Stimulated activated CD4-positive, alpha-beta T cell treated with anti-CD3 and anti-CD28 coated beads, Interleukin-4, amount 100 ng/mL, for 4 hours (primary cell): ENCODE results near the gene NSUN6.

Experiments used
- DNase-seq, 2 experiments: peaks; one replicate each; pipeline ENCODE4 v3.0.0-alpha.2; 2020

NSUN6 gene

DNA sequence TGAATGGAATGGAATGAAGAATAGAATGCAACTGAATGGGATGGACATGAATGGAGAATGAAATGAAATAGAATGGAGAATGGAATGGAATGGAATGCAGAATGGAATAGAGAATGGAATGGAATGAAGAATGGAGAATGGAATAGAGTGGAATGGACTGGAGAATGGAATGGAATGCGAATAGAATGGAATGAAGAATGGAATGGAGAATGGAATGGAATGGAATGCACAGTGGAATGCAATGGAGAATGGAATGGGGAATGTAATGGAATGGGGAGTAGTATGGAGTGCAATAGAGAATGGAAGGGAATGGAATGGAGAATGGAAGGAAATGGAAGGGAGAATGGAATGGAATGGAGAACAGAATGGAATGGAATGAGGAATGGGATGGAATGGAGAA, 93.4 kb downstream of the NSUN6 start:
- DNase-seq, result no peak

DNA sequence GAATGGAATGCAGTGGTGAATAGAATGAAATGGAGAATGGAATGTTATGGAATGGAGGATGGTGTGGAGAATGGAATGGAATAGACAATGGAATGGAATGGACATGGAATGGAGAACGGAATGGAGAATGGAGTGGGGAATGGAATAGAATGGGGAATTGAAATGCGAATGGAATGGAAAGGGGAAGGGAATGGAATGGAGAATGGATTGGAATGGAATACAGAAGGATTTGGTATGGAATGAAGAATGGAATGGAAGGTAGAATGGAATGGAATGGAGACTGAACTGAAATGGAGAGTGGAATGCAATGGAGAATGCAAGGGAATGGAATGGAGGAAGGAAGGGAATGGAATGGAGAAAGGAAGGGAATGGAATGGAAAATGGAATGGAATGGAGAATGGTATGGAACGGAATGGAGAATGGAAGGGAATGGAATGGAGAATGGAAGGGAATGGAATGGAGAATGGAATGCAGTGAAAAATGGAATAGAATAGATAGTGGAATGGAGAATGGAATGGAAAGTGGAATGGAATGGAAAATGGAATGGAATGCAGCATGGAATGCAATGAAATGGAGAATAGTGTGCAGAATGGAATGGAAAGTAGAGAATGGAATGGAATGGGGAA, 94.8 kb downstream of the NSUN6 start:
- no peak for DNase-seq

DNA sequence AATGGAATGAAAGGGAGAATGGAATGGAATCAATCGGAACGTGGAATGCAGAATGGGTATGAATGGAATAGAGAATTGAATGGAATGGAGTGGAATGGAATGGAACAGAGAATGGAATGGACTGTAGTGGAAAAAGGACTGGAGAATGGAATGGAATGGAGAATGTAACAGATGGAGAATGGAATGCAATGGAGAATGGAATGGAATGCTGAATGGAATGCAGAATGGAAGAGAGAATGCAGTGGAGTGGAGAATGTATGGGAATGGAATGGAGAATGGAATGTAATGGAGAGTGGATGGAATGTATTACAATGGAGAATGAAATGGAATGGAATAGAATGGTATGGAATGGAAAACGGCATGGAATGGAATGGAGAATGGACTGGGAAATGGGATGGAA, 96.9 kb downstream of the NSUN6 start:
- no peak for DNase-seq

DNA sequence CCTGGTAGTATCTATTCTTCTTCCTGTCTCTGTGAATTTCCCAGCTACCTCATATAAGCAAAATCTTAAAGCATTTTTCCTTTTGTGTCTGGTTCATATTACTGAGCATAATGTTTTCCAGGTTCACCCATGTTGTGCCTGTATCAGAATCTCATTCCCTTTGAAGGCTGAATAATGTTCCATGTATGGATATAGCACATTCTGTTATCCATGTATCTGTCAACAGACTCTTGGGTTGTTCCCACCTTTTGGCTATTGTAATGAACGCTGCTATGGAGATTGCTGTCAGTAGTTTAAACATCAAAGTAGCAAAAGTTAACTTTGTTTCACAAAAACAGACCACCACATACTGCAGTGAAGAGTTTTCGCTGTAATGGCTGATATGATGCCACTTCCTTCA, 99.9 kb downstream of the NSUN6 start:
- DNase-seq, result no peak

DNA sequence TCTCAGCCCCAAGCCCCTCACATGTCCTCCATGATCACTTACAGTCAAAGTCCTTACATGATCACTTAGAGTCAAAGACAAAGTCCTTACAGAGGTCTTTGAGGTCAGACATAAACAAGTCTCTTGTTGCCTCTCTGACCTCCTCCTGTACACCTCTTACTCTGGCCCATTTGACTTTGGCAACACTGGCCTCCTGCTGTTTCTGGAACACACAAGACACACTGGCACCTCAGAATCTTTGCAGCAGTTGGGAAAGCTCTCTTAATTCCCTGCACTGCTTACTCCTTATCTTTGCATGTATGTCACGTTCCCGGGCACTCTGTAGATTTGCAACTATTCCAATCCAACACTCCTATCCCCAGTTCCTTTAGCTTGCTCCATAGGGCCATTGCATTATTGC, 102.3 kb downstream of the NSUN6 start:
- DNase-seq, result no peak

DNA sequence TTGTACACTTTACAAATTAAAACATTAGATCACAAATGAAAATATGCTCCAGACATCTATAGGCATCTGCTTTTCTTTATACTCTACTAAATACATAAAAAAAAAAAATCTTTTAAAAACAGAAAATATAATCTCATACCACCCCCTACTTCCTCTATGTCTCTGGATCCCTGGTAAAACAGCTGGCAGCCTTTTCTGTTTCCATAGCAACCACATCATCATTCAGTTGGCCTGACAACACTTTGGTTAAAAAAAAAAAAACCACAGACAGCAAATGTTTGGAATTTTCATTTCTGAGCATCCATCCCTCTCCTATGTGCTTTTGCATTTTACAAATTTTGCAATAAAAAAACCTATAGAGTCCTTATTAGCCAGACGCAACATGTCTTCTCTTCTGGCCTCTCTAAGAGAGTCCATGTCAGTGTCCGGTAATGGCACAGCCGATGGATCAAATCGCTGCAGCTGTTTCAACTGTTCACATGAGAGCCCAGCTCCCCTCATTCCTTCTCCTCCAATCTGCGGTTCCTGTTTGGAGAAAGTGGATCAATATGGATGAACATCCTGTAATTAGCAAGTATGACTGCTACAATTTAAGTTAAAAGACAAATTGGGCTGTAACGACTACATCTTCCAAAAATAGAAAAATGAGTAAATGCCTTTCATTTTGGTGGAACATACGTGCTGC, 105.6 kb downstream of the NSUN6 start:
- no peak for DNase-seq

DNA sequence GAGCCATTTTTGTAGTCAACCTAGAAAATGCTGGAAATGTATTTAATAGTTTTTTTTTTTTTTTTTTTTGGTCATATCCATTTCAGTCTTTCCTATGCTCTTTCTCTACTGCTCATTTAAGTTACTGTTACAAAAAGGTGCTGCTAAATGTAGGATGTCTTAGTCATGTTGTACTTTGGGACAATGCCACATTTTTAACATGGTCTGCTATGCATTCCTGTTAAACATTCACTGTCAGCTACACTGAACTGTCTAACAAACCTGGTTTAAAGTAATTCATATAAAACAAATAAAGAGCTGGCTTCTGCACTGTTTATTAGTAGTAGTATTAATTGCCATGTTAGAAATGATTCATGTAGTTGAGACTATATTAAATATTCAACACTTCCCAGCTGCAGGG, 108.6 kb downstream of the NSUN6 start:
- no peak for DNase-seq

DNA sequence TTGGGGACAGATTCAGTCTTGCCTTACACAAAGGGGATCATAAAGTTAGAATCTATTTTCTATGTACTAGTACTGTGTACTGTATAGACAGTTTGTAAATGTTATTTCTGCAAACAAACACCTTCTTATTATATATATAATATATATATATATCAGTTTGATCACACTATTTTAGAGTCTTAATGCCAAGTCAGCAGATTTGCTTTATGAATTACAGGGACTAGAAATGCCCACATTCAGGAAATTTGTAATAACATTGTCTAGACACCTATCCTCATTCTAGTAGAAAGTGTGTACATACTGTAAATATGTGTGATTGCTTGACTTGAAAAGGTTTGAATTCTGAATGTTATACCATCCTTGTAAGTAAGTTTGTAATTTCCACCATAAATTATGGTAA, 111.2 kb downstream of the NSUN6 start:
- DNase-seq, result no peak

DNA sequence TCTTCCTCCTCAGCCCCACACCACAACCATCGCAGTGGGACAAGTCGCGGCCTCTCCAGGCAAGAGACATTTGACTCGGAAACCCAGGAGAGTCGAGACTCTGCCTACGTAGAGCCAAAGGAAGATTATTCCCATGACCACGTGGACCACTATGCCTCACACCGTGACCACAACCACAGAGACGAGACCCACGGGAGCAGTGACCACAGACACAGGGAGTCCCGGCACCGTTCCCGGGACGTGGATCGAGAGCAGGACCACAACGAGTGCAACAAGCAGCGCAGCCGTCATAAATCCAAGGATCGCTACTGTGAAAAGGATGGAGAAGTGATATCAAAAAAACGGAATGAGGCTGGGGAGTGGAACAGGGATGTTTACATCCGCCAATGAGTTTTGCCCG, 112.1 kb downstream of the NSUN6 start:
- DNase-seq, result no peak

DNA sequence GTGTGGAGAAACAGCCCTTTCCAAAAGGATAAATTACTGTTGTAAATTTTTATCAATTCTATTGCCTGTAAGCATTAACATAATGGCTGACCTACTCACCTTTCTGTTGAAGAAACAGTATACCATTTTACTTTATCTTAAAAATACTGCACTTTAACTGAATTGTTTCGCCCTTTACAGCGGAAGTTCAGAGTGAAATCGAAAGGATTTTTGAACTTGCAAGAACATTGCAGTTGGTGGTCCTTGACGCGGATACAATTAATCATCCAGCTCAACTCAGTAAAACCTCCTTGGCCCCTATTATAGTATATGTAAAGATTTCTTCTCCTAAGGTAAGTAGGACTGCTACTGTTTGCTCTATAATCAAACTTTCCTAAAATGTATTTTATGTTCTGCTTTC, 117.5 kb downstream of the NSUN6 start:
- DNase-seq, result no peak

DNA sequence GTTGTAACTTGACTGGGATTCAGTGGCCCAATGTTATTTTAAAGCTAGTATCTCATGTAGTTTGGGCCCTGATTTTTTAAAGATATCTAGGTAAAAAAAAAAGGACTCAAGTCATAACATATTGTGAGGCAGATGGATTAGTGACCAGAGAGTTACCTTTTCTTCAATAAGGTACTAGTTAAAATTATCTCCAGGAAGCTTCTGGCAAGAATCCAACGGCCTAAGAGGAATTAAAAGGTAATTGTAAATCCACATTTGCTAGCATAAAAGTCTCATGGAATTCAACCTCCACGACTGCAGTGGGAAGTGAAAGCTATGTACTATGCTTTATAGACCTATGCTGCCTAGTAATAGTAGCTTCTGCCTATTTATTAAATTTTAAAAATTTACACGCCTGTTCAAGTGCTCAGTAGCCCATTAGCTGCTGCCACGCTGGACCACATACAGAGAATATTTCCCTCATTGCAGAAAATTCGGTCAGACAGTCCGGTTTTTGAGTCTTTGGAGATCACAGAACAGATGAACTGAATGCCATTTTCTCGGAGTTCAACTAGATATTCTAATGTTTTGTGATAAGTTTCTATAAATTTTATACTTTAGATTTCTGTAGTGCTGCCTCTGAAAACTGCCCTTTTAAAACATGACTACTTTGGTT, 118.4 kb downstream of the NSUN6 start:
- DNase-seq, result no peak

DNA sequence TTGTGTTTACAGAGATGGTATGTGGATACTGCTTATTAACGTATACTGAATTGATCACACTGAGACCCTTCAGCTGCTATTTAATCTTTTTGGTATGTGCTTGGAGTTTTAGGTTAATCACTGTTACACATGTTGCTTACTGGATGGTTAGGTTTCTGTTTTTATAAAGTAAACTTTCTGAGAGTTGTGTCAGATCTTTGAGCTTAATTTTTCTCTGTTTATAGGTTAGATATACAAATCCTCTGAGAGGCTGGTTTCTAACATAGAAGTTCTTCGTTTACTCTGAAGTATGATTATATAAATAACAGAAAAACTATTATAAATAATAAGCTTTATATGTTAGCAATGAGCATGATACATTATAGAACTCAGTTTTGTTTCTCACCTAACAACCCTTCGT, 123.1 kb downstream of the NSUN6 start:
- DNase-seq, result no peak

DNA sequence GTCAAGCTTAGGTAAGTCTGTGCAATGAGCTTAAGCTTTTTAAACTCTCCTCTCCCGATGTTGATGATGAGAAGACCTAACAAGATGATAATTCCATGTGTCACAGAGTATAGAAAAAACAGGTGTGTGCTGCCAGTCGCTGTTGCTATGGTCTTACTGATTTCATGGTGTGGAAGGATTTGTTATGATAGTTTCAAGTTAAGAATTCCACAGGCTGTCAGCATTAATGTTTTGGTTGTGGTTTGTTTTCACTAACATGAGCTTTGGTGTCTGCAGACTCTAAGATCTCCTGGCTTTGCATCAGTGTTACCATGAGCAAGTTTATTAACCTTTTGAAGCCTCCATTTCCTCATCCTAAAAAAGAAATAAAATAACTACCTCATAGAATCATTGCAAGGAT, 123.7 kb downstream of the NSUN6 start:
- no peak for DNase-seq

DNA sequence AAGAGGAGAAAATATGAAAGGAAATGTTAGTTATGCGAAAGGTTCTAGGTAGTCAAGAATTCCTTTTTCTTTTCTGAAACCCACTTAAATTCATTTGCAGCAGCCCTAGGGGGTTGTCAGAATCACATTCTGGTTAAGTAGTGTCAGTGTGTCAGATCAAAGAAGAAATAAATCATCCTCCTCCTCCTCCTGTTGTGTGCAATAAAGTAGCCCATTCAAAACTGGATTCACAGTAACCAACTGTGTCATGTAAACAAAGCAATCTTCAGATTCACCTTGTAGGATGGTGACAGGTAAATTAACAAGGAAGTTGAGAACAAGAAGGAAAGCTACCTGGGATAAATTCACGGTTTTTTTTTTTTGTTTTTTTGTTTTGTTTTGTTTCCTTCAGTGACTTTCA, 127.5 kb downstream of the NSUN6 start:
- DNase-seq, result no peak

DNA sequence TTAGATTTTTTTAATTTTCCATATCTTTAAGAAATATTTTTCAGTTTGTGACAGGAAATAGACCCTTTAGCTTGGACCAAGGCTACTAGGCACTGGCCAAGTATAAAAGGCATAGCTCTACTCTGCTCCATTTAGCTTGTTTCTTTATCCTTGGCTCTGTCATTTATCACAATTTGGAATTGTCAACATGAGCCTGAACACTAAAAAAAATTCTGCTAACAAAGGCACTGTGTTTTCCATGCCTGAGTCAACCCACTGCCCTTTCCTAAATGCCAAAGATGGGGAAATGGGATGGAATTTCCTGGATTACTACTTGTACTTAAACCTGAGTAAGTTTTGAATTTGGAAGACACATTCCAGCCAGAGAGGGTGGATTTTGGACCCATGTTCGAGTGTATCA, 128.4 kb downstream of the NSUN6 start:
- no peak for DNase-seq

DNA sequence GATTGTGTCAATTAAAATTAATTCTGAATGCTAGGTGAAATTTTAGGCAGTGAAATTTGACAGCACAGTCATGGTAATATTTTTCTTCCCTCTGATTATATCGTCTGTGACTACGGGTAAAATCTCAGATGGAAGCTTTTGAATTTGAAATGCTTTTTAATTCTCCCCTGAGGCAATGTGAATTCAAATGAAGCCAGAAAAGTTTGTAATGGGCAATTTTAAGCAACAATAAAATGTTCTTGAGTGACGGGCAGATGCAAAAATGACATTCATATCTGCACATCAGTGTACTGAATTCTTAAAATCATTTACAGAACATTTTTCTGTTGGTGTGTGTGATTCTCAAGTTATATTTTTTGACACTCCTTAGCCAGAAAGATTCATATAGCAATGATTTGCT, 134.5 kb downstream of the NSUN6 start:
- no peak for DNase-seq

DNA sequence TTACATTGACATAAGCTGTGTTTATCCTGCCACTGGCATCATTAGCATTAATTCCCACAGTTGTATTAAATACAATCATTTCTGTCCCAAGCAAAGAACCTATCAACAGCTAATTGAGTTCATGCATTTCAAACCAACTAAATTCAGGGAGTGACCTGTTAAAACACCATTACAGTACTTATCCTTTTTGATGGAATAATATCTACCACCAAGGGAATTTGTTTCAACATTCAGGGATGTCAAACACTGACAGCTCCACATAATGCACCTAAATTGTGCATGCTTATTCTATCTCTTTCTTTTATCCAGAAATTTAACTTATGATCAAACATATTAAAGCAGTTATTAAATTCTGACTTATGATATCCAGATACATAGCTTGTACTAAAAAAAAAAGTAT, 136.8 kb downstream of the NSUN6 start:
- no peak for DNase-seq

DNA sequence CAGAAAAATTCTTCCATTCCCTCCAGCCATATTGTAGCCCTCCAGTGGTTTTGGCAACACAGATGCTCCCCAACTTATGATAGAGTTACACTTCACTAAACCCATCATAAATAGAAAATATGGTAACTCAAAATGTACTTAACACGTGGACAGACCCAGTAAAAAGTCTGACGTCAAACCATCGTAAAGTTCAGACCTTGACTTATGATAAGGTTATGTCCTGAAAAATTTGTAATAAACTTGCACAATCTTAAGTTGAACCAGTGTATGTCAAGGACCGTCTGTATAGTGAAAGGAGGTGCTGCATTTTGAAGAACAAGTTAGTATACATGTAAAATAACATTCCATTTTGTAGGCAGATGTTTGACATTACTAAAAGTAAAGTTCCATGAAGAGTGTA, 142.8 kb downstream of the NSUN6 start:
- DNase-seq, result no peak

DNA sequence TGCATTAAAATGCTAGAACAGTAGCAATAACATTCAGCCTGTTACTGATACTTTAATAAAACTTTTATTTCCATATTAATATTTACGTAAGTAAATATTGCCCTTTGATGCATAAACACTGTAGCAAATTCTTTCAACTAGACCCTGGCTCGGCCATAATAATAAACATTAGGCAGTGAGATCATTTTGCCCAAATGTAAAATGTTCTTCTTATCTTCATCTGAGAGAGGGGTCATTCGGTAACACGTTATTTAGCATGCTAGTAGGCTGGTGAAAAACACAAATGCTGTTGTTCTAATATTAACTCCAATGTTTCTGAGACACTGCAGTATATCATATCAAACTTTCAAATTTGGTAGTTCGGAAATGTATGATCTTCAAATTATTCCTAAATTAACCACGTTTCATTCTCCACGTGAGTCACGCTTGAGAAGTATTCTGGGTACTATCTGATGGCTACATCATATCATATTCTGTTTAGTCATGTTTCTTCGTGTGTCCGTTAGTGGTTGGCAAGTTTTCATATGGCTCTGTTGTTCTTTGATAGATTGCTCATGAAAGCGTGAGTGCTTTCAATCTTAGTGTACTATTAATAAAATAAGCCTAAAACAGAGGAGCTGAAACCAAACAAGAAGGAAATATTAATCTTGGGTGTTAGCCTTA, 145.8 kb downstream of the NSUN6 start:
- DNase-seq, result no peak

DNA sequence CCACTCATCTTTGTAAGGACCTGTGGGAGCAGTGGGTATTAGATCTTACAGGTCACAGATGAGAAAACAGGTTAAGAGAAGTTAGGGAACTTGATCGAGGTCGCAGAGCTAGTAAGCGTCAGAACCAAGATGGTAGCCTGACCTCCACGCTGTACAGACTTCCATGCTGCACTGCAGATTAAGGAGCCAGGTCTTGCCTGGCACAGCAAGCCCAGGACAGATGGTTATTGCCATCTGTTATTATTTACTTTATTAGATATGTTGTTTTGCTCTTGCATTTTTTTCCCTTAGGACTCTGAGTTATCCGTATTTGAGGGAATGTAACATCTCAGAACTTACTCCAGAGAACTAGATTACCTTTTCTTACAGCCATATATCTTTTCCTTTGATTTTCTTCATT, 147.2 kb downstream of the NSUN6 start:
- DNase-seq, result no peak

DNA sequence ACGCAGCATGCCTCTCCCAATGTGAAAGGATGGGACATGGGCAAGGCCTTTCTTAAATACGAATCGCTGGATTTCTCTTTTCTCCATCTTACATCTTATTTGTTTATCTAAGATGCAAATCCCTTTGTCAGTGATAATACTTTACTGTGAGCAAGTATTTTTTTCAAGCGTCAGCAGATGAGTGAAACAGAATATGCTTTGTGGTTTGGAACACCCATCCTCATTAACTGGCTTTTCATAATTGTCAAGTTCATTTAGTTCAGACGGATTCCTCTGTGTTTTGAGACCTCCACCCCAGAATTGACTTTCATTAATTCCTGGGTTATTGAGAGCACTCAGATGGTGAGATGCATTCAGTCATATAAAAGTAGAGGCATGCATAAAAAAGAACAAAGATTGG, 149.8 kb downstream of the NSUN6 start:
- DNase-seq, result no peak

DNA sequence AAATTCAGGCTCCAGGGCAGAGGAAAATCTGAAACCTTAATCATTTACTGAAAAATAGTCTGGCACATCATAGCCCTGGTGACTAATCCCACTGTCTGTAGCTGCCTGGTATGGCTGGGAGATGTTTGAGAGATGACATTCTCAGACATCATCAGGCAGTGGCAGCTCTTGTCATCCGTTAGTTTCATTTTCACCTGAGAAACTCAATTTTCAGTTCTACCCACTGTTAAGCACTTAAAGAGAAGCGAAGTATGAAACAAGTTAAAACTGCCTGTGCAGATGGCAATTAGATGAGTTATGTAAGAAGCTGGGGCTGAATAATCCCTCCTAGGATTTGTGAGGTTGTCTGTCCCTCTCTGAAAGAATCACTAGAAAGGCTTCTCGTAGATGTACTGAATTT, 150.2 kb downstream of the NSUN6 start:
- DNase-seq, result no peak

DNA sequence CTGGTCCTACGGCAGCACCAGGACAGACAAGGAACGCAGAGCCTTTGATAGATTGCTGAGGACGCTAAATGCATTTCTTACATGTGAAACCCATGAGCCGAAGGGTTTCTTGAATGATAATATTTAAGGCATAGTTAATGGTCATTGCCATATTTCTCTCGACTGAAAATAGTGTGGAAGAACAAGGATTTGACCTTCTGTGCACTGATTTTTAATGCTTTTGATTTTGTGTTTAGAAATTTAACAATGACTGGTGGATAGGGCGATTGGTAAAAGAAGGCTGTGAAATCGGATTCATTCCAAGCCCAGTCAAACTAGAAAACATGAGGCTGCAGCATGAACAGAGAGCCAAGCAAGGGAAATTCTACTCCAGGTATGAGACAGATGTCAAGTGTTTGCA, 150.8 kb downstream of the NSUN6 start:
- DNase-seq, result no peak

DNA sequence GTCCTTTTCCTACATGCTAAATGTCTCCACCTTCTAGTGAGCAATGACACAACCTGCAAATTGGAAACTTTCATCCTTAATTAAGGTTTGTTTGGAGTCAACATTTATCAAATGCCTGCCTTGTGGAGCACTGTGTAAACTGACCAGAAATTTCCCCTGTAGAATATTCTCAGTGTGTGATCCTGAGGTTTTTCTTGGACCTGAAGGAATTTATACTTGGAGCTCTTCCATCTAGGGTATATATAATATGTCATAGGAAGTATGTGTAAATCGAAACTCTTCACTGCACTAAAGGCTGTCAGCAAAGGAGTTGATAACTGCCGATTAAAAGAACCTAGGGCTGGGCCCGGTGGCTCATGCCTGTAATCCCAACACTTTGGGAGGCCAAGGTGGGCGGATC, 152.4 kb downstream of the NSUN6 start:
- DNase-seq, result no peak
